HEK293T (cell line): ENCODE measurements around the gene INKA2.

Experiments used
- ARNT ChIP-seq: fragments of 450-650 bp; IDR thresholded peaks from 2 replicates; pipeline ENCODE4 v1.6.1; 2017; ENCODE audit warnings: mild to moderate bottlenecking
- BHLHE40 ChIP-seq: fragments of 450-650 bp; IDR thresholded peaks from 2 replicates; pipeline ENCODE4 v1.6.1; 2016; ENCODE audit warnings: mild to moderate bottlenecking, moderate library complexity, borderline replicate concordance
- CTBP1 ChIP-seq: fragments of 450-650 bp; IDR thresholded peaks from 2 replicates; pipeline ENCODE4 v1.6.1; 2016; ENCODE audit warnings: borderline replicate concordance
- ELF4 ChIP-seq: fragments of 450-650 bp; IDR thresholded peaks from 2 replicates; pipeline ENCODE4 v1.6.1; 2017; ENCODE audit warnings: antibody characterized with exemption
- FOXA1 ChIP-seq: fragments of 450-650 bp; IDR thresholded peaks from 2 replicates; pipeline ENCODE4 v1.6.1; 2016; ENCODE audit warnings: mild to moderate bottlenecking
- FOXK2 ChIP-seq: fragments of 450-650 bp; IDR thresholded peaks from 2 replicates; pipeline ENCODE4 v1.6.1; 2016; ENCODE audit warnings: mild to moderate bottlenecking
- FOXM1 ChIP-seq: fragments of 450-650 bp; IDR thresholded peaks from 2 replicates; pipeline ENCODE4 v1.6.1; 2017; ENCODE audit warnings: mild to moderate bottlenecking, borderline replicate concordance
- L3MBTL2 ChIP-seq: fragments of 450-650 bp; conservative IDR thresholded peaks from 2 replicates; pipeline ENCODE4 v1.6.1; 2016; ENCODE audit warnings: mild to moderate bottlenecking
- NFRKB ChIP-seq: fragments of 450-650 bp; IDR thresholded peaks from 2 replicates; pipeline ENCODE4 v1.6.1; 2016; ENCODE audit warnings: mild to moderate bottlenecking, moderate library complexity
- SP1 ChIP-seq: fragments of 450-650 bp; IDR thresholded peaks from 2 replicates; pipeline ENCODE4 v1.6.1; 2017
- SUZ12 ChIP-seq: fragments of 450-650 bp; IDR thresholded peaks from 2 replicates; pipeline ENCODE4 v1.6.1; 2016; ENCODE audit warnings: mild to moderate bottlenecking
- TARDBP ChIP-seq: fragments of 450-650 bp; IDR thresholded peaks from 2 replicates; pipeline ENCODE4 v1.6.1; 2016
- ZNF384 ChIP-seq: fragments of 450-650 bp; IDR thresholded peaks from 2 replicates; pipeline ENCODE4 v1.6.1; 2016
- TF ChIP-seq, protein P1 (sequence below): fragments of 450-650 bp; IDR thresholded peaks from 2 replicates; pipeline ENCODE4 v1.6.1; 2016

- no peak for TF ChIP-seq BHLHE40
- no peak for TF ChIP-seq FOXA1
- TF ChIP-seq, protein P1, sequence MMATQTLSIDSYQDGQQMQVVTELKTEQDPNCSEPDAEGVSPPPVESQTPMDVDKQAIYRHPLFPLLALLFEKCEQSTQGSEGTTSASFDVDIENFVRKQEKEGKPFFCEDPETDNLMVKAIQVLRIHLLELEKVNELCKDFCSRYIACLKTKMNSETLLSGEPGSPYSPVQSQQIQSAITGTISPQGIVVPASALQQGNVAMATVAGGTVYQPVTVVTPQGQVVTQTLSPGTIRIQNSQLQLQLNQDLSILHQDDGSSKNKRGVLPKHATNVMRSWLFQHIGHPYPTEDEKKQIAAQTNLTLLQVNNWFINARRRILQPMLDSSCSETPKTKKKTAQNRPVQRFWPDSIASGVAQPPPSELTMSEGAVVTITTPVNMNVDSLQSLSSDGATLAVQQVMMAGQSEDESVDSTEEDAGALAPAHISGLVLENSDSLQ, result no peak
- TF ChIP-seq L3MBTL2, result no peak
- no peak for TF ChIP-seq ZNF384
- TF ChIP-seq FOXM1, result no peak
- no peak for TF ChIP-seq SUZ12
- no peak for TF ChIP-seq ELF4
- no peak for TF ChIP-seq TARDBP
- TF ChIP-seq SP1, result no peak
- no peak for TF ChIP-seq FOXK2
- TF ChIP-seq ARNT, result no peak
- no peak for TF ChIP-seq NFRKB
- TF ChIP-seq CTBP1, result no peak
Measured at GRCh38 chr1:111707906-111708305, 31.3 kb downstream of the INKA2 start.
